K562 (cell line): ENCODE results near the gene SART3. TPM values are rescaled to one million over a fixed set of nuclear protein-coding genes. Genes with fewer than 3 reads are reported as not detected.

Experiments
- AFF4 ChIP-seq: sonication (generic); formaldehyde crosslinking; IDR thresholded peaks from 2 replicates; pipeline ENCODE4 v1.8.0; 2023; ENCODE audit warnings: mild to moderate bottlenecking, missing genetic modification reagents
- CHCHD3 ChIP-seq: fragments of 250-450 bp; sonication (Bioruptor Pico); IDR thresholded peaks from 2 replicates; pipeline ENCODE4 v2.1.2; 2022; ENCODE audit warnings: mild to moderate bottlenecking
- ESRRA ChIP-seq: fragments of 450-650 bp; IDR thresholded peaks from 2 replicates; pipeline ENCODE4 v1.6.1; 2014; ENCODE audit warnings: low read depth, mild to moderate bottlenecking, moderate library complexity, borderline replicate concordance
- GTF3C2 ChIP-seq: IDR thresholded peaks from 3 replicates; pipeline ENCODE4 v1.6.1; 2011; ENCODE audit warnings: borderline replicate concordance, mild to moderate bottlenecking, moderate library complexity; ENCODE audit not compliant: insufficient read length; ENCODE audit errors: extremely low read depth
- KLF16 ChIP-seq: IDR thresholded peaks from 2 replicates; pipeline ENCODE4 v1.6.1; 2016; ENCODE audit warnings: antibody characterized with exemption
- MXD1 ChIP-seq: fragments of 250-450 bp; sonication (Bioruptor Pico); IDR thresholded peaks from 2 replicates; pipeline ENCODE4 v1.8.0; 2021; ENCODE audit warnings: borderline replicate concordance, mild to moderate bottlenecking, moderate library complexity; ENCODE audit not compliant: poor library complexity, severe bottlenecking
- NFE2 ChIP-seq: IDR thresholded peaks from 2 replicates; pipeline ENCODE4 v1.6.1; 2014; ENCODE audit warnings: antibody characterized with exemption, low read depth
- NFXL1 ChIP-seq: fragments of 450-650 bp; formaldehyde crosslinking; IDR thresholded peaks from 2 replicates; pipeline ENCODE4 v1.4.0; 2021; ENCODE audit warnings: mild to moderate bottlenecking
- NR3C1 ChIP-seq: sonication (generic); formaldehyde crosslinking; IDR thresholded peaks from 2 replicates; pipeline ENCODE4 v1.8.1; 2022; ENCODE audit warnings: missing genetic modification reagents
- PHB ChIP-seq: fragments of 250-450 bp; sonication (Bioruptor Pico); IDR thresholded peaks from 2 replicates; pipeline ENCODE4 v1.5.0; 2021
- PTRF ChIP-seq: fragments of 450-650 bp; IDR thresholded peaks from 2 replicates; pipeline ENCODE4 v1.6.1; 2016; ENCODE audit warnings: mild to moderate bottlenecking, missing genetic modification characterization, missing compliant biosample characterization
- SAFB2 ChIP-seq: fragments of 200-400 bp; formaldehyde crosslinking; IDR thresholded peaks from 2 replicates; pipeline ENCODE4 v1.6.1; 2018; ENCODE audit warnings: borderline replicate concordance, low read length, low read depth, moderate library complexity; ENCODE audit not compliant: severe bottlenecking
- SMAD2 ChIP-seq: fragments of 150-350 bp; IDR thresholded peaks from 2 replicates; pipeline ENCODE4 v1.6.1; 2014; ENCODE audit warnings: low read depth, mild to moderate bottlenecking, low read length
- TAF9B ChIP-seq: fragments of 450-650 bp; IDR thresholded peaks from 2 replicates; pipeline ENCODE4 v1.6.1; 2018; ENCODE audit warnings: mild to moderate bottlenecking; ENCODE audit not compliant: partially characterized antibody
- TFAP4 ChIP-seq: sonication (generic); formaldehyde crosslinking; IDR thresholded peaks from 2 replicates; pipeline ENCODE4 v1.8.0; 2022; ENCODE audit warnings: missing genetic modification reagents, mild to moderate bottlenecking, moderate library complexity, borderline replicate concordance
- USF1 ChIP-seq: sonication (generic); formaldehyde crosslinking; IDR thresholded peaks from 2 replicates; pipeline ENCODE4 v1.9.0; 2022; ENCODE audit warnings: mild to moderate bottlenecking, missing genetic modification reagents
- ZNF143 ChIP-seq: sonication (generic); formaldehyde crosslinking; IDR thresholded peaks from 2 replicates; pipeline ENCODE4 v1.9.0; 2022; ENCODE audit warnings: mild to moderate bottlenecking, missing genetic modification reagents
- ZNF76 ChIP-seq: fragments of 250-450 bp; sonication (Bioruptor Pico); IDR thresholded peaks from 2 replicates; pipeline ENCODE4 v1.4.0; 2020; ENCODE audit warnings: mild to moderate bottlenecking, moderate library complexity, borderline replicate concordance
- polyA plus RNA-seq, 8 experiments: library from polyadenylated mRNA; depleted of rRNA in 4 of 8; stranded (reverse) in 5 of 8; unstranded in 3 of 8; fragments of >200 nt; fragmentation: Nextera tagmentation in 2 of 8; fragmentation: Illumina TruSeq in 1 of 8; extraction: Ambion mirVana in 2 of 8; extraction: Trizol in 1 of 8; gene quantifications; 2 replicates each; pipeline versions ENCODE4 v1.2.1 to v1.2.3, GENCODE V29; 2011 to 2014; ENCODE audit warnings: inconsistent platforms in 1 of 8, missing spikeins in 1 of 8
- total RNA-seq, 7 experiments: library from RNA; depleted of rRNA in 6 of 7; stranded (reverse); fragments of >200 nt in 6 of 7; fragmentation: Illumina TruSeq in 2 of 7; extraction: Trizol in 2 of 7; gene quantifications; 2 replicates each; pipeline versions ENCODE4 v1.2.1 to v1.2.3, GENCODE V29; 2011 to 2021; ENCODE audit warnings: low replicate concordance in 1 of 7

The SART3 gene
- total and polyA plus RNA-seq, 9 of the 15 experiments (the other 6 are each of a cell fraction or from before 2014, with no cell fraction given): 8.9 to 167 (median 56.7) TPM

GRCh38 chr12:108514973-108515814, 45.8 kb downstream of the SART3 start, which contains the start of gene FICD (continued):
- no peak for TF ChIP-seq GTF3C2
- 0 out of 2 replicates have a peak, but pooled peaks have one; percentile 28 for TF ChIP-seq PHB
- no peak for TF ChIP-seq USF1 (CRISPR knock-in tag)
- no peak for TF ChIP-seq ZNF143 (CRISPR knock-in tag)
- no peak for TF ChIP-seq NFXL1 (CRISPR knock-in tag)
- TF ChIP-seq SMAD2: no peak
- TF ChIP-seq AFF4: no peak
- no peak for TF ChIP-seq KLF16
- no peak; the same call in 1 of the 2 replicates for TF ChIP-seq ESRRA
- TF ChIP-seq SAFB2: no peak
- TF ChIP-seq TFAP4 (CRISPR knock-in tag): peak; percentile 80; the same call in 1 of the 2 replicates
- TF ChIP-seq PTRF (tag): no peak
- TF ChIP-seq NFE2: no peak
- no peak for TF ChIP-seq ZNF76 (CRISPR knock-in tag)
- TF ChIP-seq MXD1 (CRISPR knock-in tag): no peak
- TF ChIP-seq TAF9B: no peak
- no peak for TF ChIP-seq CHCHD3 (CRISPR knock-in tag)
- TF ChIP-seq NR3C1 (CRISPR knock-in tag): no peak
